Esophagus squamous epithelium (tissue), 5 donors: Measurements from ENCODE around the gene DIRAS1. TPM values are rescaled to one million over a fixed set of nuclear protein-coding genes. Genes with fewer than 3 reads are reported as not detected.

Source experiments
- DNase-seq: peaks from one replicate; lab custom pipeline; 2025; lab: John Stamatoyannopoulos, UW
- H3K27ac ChIP-seq, 4 donors: fragments of 200-600 bp; sonication (generic); one replicate each; pipeline ENCODE4 v1.5.1; 2016 to 2019; ENCODE audit warnings: mild to moderate bottlenecking in 1 of 4
- H3K27me3 ChIP-seq, 4 donors: fragments of 200-600 bp; sonication (generic); 1 replicate in 3 of 4; 2 replicates in 1 of 4; pipeline versions ENCODE4 v1.5.1 to v1.6.0; 2017 to 2021; ENCODE audit warnings: antibody characterized with exemption in 1 of 4
- H3K36me3 ChIP-seq, 3 donors: fragments of 200-600 bp; sonication (generic); one replicate each; pipeline ENCODE4 v1.5.1; 2016 to 2019
- H3K4me1 ChIP-seq, 3 donors: fragments of 200-600 bp; sonication (generic); one replicate each; pipeline ENCODE4 v1.5.1; 2017 to 2019
- H3K4me3 ChIP-seq, 4 donors: fragments of 200-600 bp; sonication (generic); 1 replicate in 3 of 4; 2 replicates in 1 of 4; pipeline ENCODE4 v1.5.1; 2016 to 2019; ENCODE audit warnings: mild to moderate bottlenecking in 2 of 4, moderate library complexity in 1 of 4
- H3K9me3 ChIP-seq, 3 donors: fragments of 200-600 bp; sonication (generic); one replicate each; pipeline ENCODE4 v1.5.1; 2016 to 2019
- CTCF ChIP-seq, 6 experiments: fragments of 450-650 bp in 4 of 6; fragments of 200-600 bp in 2 of 6; sonication (generic) in 2 of 6; IDR thresholded peaks; one replicate each; pipeline ENCODE4 v1.5.1; 2016 to 2019; ENCODE audit warnings: antibody characterized with exemption in 6 of 6, mild to moderate bottlenecking in 4 of 6, moderate library complexity in 4 of 6
- POLR2A ChIP-seq, 4 donors: fragments of 450-650 bp; IDR thresholded peaks; one replicate each; pipeline ENCODE4 v1.6.1; 2017; ENCODE audit warnings: antibody characterized with exemption in 4 of 4, mild to moderate bottlenecking in 4 of 4, moderate library complexity in 3 of 4
- WGBS, 2 donors: methylation state at CpG; one replicate each; pipeline ENCODE4 v1.1.5; 2018; 5-methylcytosine and 5-hydroxymethylcytosine counted together
- intact Hi-C: fragments of 100-400 bp; cut with DNase I; formaldehyde crosslinking; loops from one replicate; pipeline ENCODE4 v1.15.0; 2022
- total RNA-seq, 4 donors: library from RNA; depleted of rRNA; stranded (reverse); fragments of >200 nt; gene quantifications; one replicate each; pipeline ENCODE4 v1.1.0, GENCODE V29; 2016
- donor health status: DM: yes; HTN: yes; CAD: no.

Gene DIRAS1
- total RNA-seq, 4 donors from 2014 or later = 0.61 to 2.2 (median 1.4) TPM

- Histone ChIP-seq H3K36me3 (no peaks in the 10 kb centered on the region), H3K9me3 (no peaks in the 10 kb centered on the region), H3K4me1 (peaks cover 0 to 32% (median 3%) of the 10 kb centered on the region in 3 donors), H3K27me3 (no peaks in the 10 kb centered on the region), H3K27ac (peak overlapping the region in 3 of 4 donors; percentile 60 to 72 (median 71)), H3K4me3 (no peak overlapping the region)
- intact Hi-C loops = no loop called here
- 58% methylated on average over 3 of the region's 5 CpGs; no CpG with 5 or more reads in 1 of the 2 donors for whole genome bisulfite sequencing, 2 donors
- TF ChIP-seq CTCF (IDR thresholded peaks at IDR 0.05) (no peak), POLR2A (IDR thresholded peaks at IDR 0.05) (no peak)
- DNase-seq = no peak
Observed at GRCh38 chr19:2694196-2694595, 27.0 kb downstream of the DIRAS1 start.

GRCh38 chr19:2693492-2694160 is 27.5 kb downstream of the DIRAS1 start:
- TF ChIP-seq POLR2A (IDR thresholded peaks at IDR 0.05) = no peak
- no peak for TF ChIP-seq CTCF (IDR thresholded peaks at IDR 0.05)
- DNase-seq = no peak
- Histone ChIP-seq H3K9me3 (no peaks in the 10 kb centered on the region), H3K36me3 (no peaks in the 10 kb centered on the region), H3K27me3 (no peaks in the 10 kb centered on the region), H3K4me1 (peaks cover 0 to 32% (median 3%) of the 10 kb centered on the region in 3 donors), H3K27ac (peak overlapping the region in 3 of 4 donors; percentile 60 to 72 (median 71)), H3K4me3 (no peak overlapping the region)
- WGBS, 2 donors = 44 to 46% methylated on average over 8 to 12 of the region's 12 CpGs
- intact Hi-C loops = no loop called here

- Histone ChIP-seq H3K4me1 (peaks cover 0 to 32% (median 3%) of the 10 kb centered on the region in 3 donors), H3K27me3 (no peaks in the 10 kb centered on the region), H3K9me3 (no peaks in the 10 kb centered on the region), H3K4me3 (no peak overlapping the region), H3K36me3 (no peaks in the 10 kb centered on the region), H3K27ac (peak overlapping the region in 2 of 4 donors; percentile 36 to 64)
- intact Hi-C loops = no loop called here
- no peak for DNase-seq
- 65 to 86% methylated on average over 6 to 9 of the region's 9 CpGs for WGBS, 2 donors
- no peak for TF ChIP-seq POLR2A (IDR thresholded peaks at IDR 0.05)
- TF ChIP-seq CTCF (IDR thresholded peaks at IDR 0.05) = no peak
Observed at GRCh38 chr19:2691951-2692350, 29.2 kb downstream of the DIRAS1 start.

GRCh38 chr19:2690856-2691255 is 30.3 kb downstream of the DIRAS1 start:
- H3K4me3 ChIP-seq = no peak overlapping the region
- no peaks in the 10 kb centered on the region for H3K9me3 ChIP-seq
- H3K27me3 ChIP-seq = no peaks in the 10 kb centered on the region
- peak overlapping the region in 1 of 4 donors; percentile 10 for H3K27ac ChIP-seq
- peaks cover 0 to 24% (median 3%) of the 10 kb centered on the region in 3 donors for H3K4me1 ChIP-seq
- no peak for DNase-seq
- intact Hi-C loops = no loop called here
- WGBS, 2 donors = 83 to 91% methylated on average over 7 to 11 of the region's 11 CpGs
- TF ChIP-seq POLR2A (IDR thresholded peaks at IDR 0.05) (no peak), CTCF (IDR thresholded peaks at IDR 0.05) (no peak)
- H3K36me3 ChIP-seq = no peaks in the 10 kb centered on the region

GRCh38 chr19:2686360-2686759 is 34.8 kb downstream of the DIRAS1 start:
- TF ChIP-seq CTCF (IDR thresholded peaks at IDR 0.05) (no peak), POLR2A (IDR thresholded peaks at IDR 0.05) (no peak)
- no peak for DNase-seq
- Histone ChIP-seq H3K4me3 (peak overlapping the region in 1 of 4 donors; percentile 19), H3K4me1 (peaks cover 0 to 11% (median 0%) of the 10 kb centered on the region in 3 donors), H3K9me3 (no peaks in the 10 kb centered on the region), H3K27me3 (no peaks in the 10 kb centered on the region), H3K36me3 (no peaks in the 10 kb centered on the region), H3K27ac (peak overlapping the region in 3 of 4 donors; percentile 34 to 56 (median 56))
- intact Hi-C loops = no loop called here
- WGBS, 2 donors = 73 to 84% methylated on average over 12 to 17 of the region's 17 CpGs
